Measurements from ENCODE around the gene BMERB1.
A peak's percentile ranks its signal among the peaks of the same experiment; 100 is the strongest.
"Not testable (repeated sequence)": the region's sequence is repeated elsewhere in the genome, so short reads cannot be mapped to it uniquely, and the experiment has no call there.

BMERB1 gene

DNA sequence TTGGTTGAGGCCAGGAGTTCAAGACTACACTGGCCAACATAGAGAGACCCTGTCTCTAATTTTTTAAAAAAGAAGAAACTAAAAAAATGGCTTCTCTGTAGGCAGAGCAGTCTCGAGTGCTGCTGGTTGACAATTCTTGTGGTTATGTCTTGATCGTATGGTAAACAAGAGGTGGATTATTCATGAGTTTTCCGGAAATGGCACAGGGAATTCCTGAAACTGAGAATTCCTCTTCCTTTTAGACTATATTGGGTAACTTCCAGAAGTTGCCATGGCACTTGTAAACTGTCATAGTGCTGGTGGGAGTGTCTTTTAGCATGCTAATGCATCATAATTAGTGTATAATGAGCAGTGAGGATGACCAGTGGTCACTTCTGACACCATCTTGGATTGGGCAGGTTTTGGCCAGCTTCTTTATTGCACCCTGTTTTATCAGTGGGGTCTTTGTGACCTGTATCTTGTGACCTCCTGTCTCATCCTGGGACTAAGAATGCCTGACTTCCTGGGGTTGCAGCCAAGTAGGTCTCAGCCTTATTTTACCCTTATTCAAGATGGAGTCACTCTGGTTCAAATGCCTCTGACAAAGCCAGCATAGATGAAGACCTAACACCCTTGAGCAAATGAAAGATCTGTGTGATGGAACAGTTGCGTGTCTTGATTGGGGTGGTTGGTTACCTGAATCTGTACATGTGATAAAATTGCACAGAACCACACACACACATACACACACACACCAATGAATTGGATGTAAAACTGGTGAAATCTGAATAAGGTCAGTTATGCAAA lies 30.2 kb downstream of the BMERB1 start:
- no peak for DNase-seq

DNA sequence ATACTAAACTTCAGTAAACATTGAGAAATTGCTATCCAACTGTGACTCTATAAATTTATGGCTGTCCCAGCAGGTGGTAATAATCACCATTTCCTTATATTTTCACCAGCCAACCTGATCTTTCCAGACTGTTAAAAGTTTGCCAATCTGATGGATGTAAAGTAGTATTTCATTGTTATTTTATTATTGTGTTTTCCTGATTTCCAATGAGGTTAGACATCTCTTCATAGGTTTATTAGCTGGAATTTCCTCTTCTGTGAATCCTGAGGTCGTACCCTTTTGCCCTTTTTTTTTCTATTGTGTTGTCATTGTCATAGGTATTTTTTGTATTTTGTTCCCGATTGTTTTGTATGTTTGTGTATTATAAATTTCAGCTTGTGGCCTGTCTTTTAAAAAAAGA lies 31.7 kb downstream of the BMERB1 start:
- no peak for DNase-seq

DNA sequence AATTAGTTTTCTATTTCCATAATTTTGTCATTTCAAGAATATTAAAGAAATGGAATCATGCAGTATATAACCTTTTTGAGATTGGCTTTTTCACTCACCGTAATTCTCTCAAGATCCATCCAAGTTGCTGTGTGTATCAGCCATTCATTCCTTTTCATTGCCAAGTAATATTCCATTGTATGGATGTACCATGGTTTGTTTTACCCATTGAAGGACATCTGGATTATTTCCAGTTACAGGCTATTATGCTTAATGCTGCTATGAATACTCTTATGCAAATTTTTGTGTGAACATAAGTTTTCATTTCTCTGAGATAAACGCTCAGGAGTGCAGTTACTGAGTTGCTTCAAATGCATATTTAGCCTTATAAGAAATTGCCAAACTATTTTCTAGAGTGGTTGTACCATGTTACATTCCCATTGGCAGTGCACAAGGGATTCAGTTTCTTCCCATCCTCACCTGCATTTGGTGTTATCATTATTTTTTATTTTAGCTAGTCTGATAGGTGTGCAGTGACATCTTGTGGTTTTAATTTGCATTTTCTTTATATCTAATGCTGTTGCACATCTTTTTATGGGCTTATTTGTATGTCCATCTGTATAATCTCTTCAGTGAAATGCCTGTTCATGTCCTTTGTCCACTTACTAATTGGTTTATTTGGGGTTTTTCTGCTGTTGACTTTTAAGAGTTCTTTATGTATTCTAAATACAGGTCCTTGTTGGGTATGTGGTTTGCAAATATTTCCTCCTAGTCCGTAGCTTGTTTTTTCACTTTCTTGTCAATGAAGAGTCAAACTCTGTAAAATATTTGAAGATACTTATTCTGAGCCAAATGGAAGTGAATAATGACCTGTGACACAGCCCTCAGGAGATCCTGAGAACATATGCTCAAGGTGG lies 32.7 kb downstream of the BMERB1 start:
- DNase-seq = no peak

DNA sequence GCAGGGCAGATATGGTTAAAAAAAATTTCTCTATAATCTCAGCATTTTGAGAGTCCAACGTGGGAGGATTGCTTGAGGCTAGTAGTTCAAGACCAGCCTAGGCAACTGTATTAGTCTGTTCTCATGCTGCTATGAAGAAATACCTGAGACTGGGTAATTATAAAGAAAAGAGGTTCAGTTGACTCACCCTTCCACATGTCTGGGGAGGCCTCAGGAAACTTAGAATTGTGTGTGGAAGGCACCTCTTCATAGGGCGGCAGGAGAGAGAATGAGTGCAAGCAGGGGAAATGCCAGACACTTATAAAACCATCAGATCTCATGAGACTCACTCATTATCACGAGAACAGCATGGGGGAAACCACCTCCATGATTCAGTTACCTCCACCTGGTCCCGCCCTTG lies 42.6 kb downstream of the BMERB1 start:
- not testable (repeated sequence) for DNase-seq

DNA sequence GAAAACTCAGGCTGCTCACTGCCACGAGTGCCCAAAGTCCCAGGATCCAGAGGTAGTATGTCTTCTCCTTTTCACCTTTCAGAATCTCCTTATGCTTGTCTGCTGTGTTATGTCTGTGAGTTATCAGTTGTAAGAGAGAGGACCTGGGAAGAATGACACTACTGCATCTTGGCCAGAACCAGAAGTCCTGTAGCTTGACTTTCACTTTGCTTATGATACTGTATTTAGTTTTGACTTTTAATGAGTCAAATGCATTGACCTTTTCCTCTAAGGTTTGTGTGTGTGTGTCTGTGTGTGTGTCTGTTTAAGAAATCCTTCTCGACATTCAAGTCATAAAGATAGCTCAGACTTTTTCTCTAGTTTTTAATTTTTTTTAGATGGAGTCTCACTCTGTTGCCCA lies 43.4 kb downstream of the BMERB1 start:
- DNase-seq = no peak

DNA sequence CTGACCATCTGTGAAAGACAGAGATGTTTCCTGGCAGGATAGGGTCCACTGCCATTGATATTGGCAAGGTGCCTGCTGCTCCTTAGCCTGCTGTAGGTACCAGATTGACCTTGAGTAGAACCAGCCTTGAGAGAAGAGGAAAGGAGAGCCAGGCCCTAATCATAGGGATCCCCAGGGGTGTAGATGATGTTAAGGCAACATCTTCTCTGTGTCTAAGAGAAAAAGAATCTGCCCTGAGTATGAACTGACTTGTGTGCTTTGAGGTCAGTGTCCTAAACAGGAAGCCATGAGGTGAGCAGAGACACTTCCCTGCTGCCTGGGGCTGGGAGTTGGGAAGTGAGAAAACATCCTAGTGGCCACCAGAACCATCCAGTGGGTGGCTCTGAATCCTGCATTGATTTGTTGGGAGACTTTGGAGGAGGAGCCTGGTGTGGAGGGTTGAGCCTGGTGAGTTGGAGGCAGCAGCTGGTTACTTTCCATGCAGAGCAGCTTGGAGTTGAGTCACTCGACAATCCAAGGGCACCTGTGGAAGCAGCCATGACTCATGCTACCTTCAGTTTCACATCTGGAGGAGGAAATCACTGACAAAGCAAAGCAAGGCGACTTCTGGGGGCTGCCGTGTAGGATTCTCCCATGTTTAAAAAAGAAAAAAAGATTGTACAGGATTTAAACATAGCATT lies 47.8 kb downstream of the BMERB1 start:
- peak; percentile 26 to 45 for DNase-seq

DNA sequence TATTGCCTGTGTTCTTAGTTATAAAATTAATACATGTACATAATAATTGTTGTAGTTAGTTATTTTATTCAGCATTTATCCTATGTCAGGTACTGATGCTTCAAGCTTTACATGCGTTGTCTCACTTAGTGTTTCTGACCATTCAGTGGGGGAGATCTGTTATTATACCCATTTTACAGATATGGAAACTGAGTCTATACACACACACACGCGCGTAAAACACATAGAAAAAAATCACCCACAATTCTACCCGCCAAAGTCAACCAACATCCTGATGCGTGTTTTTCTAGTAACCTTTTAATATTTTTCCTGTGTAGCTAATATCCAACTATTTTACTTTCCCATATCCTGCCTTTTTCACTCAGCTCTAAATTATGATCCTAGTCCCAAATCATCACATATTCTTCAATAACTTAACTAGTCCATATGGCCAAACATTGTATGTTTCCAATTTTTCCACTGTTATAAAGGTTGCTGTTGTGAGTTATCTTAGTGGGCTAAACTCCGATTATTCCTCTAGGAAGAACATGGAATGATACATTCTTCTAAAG lies 48.4 kb downstream of the BMERB1 start:
- DNase-seq = no peak

DNA sequence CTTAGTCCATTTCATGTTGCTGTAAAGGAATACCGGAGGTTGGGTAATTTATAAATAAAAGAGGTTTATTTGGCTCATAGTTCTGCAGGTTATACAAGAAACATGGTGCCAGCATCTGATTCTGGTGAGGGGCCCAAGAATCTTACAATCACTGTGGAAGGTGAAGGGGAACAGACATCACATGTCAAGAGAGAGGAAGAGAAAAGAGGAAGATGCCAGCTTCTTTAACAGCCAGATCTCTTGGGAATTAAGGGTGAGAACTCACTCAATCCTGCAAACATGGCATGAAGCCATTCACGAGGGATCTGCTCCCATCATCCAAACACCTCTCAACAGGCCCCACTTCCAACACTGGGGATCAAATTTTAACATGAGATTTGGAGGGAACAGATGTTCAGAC lies 49.5 kb downstream of the BMERB1 start:
- DNase-seq = no peak

DNA sequence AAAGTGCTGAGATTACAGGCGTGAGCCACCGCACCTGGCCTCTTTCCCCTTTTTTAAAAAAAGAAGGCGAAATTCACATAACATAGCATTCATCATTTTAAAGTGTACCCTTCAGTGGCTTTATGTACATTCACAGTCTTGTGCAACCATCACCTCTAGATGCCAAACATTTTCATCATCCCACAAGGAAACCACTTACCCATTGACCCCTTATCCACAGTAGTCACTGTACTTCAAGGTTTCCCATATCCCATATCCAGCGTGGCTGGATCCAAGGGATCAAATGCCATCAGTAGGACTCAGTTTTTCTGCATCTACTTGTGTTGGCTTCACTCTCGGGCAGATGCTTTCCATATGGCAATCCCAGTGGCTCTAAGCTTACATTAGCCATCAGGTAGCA lies 50.3 kb downstream of the BMERB1 start:
- no peak for DNase-seq

DNA sequence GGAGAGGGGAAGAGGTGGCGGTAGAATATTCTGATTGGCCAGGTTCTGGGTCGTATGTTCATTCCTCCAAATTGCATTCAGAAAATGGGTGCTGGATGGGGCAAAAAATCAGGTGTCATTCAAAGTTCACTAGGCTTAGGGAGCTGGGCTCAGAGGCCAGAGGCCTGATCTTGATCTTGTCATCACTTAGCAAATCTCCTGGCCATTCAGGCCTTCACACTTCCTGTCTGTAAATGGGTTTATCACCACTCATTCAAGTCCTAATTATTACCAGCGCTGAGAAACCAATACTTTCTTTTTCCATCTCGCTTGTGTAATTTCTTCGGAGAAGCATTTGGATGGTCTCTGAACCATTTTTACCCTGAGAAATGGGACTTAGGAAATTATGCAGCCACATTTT lies 50.8 kb downstream of the BMERB1 start:
- no peak for DNase-seq

DNA sequence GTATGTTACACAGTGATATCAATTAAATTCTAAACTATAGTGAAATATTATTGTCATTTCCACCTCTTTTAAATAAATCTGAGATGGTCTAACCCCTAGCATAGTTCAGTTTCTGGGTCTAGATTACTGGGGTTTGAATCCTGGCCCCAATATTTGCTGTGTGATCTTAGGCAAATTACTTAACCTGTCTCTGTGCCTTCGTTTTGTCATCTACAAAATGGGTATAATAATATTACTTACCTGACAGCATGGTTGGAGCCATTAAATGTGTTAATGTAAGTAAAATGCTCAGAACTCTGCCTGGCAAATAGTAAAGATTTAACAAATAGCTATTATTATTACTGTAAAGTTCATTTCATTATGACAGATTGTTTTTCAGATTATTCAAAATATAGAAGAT lies 52.3 kb downstream of the BMERB1 start:
- DNase-seq = no peak

DNA sequence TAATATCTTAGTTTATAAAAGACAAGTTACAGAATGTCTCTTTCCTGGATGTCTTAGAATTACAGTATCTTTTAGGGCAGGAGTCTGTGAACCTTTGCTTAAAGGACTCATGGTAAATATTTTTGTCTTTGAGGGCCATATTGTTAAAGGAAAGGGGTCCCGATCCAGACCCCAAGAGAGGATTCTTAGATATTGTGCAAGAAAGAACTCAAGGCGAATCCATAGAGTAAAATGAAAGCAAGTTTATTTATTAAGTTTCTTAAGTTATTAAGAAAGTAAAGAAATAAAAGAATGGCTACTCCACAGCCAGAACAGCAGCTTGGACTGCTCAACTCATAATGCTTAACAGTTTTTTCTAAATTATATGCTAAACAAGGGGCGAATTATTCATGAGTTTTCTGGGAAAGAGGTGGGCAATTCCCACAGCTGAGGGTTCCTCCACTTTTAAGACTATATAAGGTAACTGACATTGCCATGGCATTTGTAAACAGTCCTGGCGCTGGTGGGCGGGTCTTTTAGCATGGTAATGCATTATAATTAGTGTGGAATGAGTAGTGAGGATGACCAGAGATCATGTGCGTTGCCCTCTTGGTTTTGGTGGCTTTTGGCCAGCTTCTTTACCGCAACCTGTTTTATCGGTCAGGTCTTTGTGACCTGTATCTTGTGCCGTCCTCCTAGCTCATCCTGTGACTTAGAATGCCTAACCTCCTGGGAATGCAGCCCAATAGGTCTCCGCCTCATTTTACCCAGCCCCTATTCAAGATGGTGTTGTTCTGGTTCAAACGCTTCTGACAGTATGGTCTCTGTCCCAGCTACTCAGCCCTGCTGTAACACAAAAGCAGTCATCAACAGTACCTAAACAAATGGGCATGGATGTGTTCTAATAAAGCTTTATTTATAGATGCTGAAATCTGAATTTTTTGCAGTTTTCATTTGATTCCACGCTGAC lies 53.2 kb downstream of the BMERB1 start:
- DNase-seq = no peak

DNA sequence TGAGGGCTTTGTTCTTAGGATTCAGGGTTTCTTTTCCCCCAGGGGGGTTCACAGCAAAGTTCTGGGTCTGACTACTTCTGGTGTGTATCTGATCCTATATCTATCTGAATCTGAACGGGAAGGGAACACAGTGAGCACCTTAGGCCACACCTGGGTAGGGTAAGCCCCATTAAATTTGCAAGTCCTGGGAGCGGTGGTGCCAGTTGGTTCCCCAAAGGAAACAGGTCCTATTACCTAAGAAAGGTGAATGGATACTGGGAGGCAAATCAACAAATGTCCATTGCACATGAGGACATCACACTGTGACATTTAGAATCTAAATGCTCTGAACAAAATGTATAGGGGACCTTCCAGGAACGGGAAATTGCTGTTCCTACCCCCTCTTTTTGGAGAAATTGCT lies 54.6 kb downstream of the BMERB1 start:
- DNase-seq = no peak

DNA sequence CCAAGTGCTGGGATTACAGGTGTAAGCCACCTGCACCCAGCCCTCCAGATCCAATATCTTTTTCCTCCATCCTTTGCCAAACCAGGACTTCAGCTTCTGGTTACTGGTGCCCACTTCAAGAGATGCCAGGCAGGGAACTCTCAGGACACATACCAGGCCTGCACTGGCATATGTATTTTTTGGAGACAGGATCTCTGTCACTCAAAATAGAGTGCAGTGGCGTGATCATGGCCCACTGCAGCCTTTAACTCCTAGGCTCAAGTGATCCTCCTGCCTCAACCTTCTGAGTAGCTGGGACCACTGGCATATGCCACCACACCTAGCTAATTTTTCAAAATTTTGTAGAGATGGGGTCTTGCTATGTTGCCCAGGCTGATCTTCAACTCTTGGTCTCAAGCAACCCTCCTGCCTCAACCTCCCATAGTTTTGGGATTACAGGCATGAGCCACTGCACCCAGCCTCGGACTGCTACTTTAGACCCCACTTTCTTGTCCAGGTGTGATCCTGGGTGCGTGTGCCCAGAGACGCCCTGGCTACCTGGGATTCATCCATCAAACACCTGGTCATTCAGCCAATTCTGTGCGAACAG lies 55.8 kb downstream of the BMERB1 start:
- DNase-seq = no peak

DNA sequence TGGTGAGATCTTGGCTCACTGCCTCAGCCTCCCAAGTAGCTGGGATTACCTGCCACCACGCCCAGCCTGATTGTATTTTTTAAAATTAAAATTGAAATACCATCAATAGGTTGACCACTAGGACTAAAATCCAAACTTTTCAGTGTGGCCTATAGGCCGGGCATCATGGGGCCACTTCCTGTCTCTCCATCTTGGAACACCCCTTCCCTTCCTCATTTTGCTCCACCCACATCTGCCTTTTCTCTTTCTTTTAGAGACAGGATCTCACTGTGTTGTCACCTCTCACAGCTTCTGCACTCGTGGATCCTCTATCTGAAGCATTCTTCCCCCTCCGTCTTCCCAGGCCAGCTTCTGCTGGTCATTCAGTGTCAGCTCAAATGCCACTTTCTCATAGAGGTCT lies 57.0 kb downstream of the BMERB1 start:
- DNase-seq = no peak

DNA sequence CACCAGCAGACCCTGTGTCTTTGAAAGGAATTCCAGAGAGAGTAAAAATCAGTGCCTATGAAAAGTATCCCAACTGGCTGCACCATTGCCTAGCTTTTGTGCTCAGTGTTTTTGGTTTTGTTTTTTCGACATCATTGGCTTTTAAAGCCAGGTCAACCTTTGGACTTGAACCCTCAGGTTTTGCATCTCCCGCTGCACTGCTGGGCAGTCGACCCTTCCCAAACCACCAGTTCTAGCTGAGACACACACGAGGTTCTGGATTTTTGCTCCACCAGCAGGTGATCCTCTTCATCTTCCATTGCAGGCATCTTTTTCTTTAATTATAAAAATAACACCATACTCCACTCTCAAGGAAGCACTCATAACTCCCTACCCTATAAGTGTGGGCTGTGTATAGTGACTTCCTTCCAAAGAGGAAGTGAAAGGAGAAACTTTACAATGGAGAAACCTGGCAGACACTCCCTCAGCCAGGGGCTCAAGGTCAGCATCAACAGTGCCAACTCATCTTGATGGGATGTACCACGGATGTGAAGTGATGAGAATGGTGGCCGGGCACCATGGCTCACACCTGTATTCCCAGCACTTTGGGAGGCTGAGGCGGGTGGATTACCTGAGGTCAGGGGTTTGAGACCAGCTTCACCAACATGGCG lies 57.8 kb downstream of the BMERB1 start:
- no peak for DNase-seq

DNA sequence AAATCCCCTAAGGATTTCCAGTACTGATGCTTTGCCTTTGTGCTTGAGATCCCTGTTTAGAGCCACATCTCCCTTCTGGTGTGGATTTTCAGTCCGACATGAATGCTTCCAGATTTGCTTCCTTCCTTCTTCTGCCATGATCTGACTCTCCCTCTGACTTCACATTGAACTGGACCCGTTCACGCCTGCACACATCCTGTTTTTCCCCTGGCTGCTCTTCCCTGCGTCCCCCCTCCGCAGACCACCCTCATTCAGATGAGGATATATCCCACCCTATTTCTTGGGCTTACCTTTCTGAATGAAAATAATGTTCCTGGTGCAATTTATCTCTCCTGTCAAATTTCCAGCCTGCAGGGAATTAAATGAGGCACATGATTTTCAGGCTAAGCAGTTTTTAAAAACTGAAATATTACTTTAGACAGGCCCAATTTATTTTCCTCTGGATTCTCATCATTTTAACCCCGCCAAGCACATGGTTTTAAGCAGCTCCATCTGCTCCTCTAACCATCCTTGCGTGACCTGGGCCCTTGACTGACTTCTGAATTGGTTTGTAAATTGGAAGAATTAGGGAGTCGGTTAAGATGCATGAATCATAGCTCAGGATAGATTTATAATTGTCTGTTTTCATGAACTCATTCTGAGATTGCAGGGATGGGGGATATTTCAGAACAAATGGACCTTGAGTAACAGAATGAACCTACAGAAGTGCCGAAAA lies 59.2 kb downstream of the BMERB1 start:
- no peak for DNase-seq

DNA sequence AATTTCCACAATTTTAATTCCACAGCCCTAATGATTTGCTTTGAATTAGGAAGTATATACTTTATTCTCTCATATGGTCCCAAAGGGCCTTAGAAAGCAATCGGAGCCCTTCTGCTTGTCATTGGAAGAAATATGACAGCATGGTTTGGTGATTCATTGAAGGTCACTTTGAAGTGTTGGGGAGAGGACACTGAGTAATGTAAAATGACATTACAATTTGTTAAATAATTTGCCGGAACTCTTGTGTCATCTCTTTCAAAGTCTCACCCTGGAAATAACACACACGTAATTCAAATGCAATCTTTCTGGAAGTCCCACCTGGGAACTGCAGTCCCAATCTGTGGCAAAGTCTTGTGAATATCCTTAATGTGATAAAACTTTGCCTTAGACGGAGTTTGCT lies 59.8 kb downstream of the BMERB1 start:
- DNase-seq = no peak

DNA sequence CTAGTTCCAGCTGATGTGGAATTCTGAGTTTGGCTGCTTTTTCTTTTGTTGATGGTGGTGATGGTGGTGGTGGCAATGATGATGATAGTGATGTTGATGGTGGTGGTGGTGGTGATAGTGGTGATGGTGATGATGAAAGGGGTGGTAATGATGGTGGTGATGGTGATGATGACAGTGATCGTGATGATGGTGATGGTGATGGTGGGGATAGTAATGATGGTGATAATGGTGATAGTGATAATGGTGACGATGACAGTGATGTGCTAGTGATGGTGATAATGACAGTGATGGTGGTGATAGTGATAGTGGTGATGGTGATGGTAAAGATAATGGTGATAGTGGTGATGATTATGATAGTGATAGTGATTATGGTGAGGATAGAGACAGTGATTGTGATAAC lies 61.5 kb downstream of the BMERB1 start:
- no peak for DNase-seq

DNA sequence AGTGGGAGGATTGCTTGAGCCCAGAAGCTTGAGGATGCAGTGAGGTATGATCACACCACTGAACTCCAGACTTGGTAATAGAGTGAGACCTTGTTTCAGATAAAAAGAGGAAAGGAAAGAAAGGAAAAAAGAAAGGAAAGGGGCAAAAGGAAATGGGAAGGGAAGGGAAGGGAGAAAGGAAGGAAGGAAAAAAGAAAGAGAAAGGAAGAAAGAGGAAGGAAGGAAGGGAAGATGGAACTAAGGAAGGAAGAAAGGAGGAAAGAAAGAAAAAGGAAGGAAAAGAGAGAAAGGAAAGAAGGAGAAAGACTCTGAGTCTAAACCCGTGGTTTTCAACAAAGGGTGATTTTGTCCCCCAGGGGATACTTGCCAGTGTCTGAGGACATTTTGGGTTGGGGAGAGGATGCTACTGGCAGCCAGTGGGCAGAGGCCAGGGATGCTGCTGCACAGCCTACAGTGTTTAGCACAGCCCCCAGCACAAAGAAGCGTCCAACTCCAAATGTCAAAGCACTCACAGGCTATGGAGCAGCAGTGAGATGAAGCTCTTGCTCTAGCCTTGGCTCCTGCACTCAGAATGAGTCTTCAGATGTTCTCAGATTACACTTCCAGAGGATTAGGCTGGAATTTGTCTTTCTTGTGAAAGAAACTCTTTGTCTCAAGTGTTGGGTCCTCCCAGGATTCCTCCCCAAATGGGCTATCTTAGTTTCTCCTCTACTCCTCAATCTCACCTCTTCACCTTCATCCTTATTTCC lies 64.2 kb downstream of the BMERB1 start:
- no peak for DNase-seq

Measured in stimulated activated CD4-positive, alpha-beta T cell treated with anti-CD3 and anti-CD28 coated beads, Interleukin-2, amount 100 ng/mL, for 48 hours (primary cell).